Thymus (tissue), 11 donors: Measurements from ENCODE around the gene ARHGAP15. TPM values are rescaled to one million over a fixed set of nuclear protein-coding genes. Genes with fewer than 3 reads are reported as not detected.

Experiments used
- DNase-seq, 9 donors: peaks; one replicate each; pipeline ENCODE4 v3.0.0-alpha.2; 2013; ENCODE audit warnings: low spot score in 9 of 9, low read depth in 6 of 9, missing footprints in 1 of 9
- H3K27ac ChIP-seq, 2 donors: one replicate each; pipeline ENCODE4 v1.5.1; 2013; ENCODE audit warnings: control low read depth in 1 of 2, low read depth in 1 of 2, low read length in 1 of 2, mild to moderate bottlenecking in 1 of 2, moderate library complexity in 1 of 2
- H3K27me3 ChIP-seq, 2 donors: one replicate each; pipeline ENCODE4 v1.5.1; 2013; ENCODE audit warnings: low read length in 1 of 2; ENCODE audit not compliant: control insufficient read depth in 2 of 2, insufficient read depth in 1 of 2
- H3K36me3 ChIP-seq, 2 donors: one replicate each; pipeline ENCODE4 v1.5.1; 2013; ENCODE audit warnings: low read length in 1 of 2, mild to moderate bottlenecking in 1 of 2, moderate library complexity in 1 of 2; ENCODE audit not compliant: control insufficient read depth in 2 of 2, insufficient read depth in 2 of 2
- H3K4me1 ChIP-seq, 2 donors: one replicate each; pipeline ENCODE4 v1.5.1; 2013; ENCODE audit warnings: low read length in 2 of 2; ENCODE audit not compliant: control insufficient read depth in 2 of 2, insufficient read depth in 2 of 2
- H3K4me3 ChIP-seq, 2 donors: one replicate each; pipeline ENCODE4 v1.5.1; 2013; ENCODE audit warnings: low read length in 2 of 2, control low read depth in 1 of 2, mild to moderate bottlenecking in 1 of 2
- H3K9me3 ChIP-seq, 2 donors: one replicate each; pipeline ENCODE4 v1.5.1; 2013; ENCODE audit warnings: low read length in 1 of 2, mild to moderate bottlenecking in 1 of 2; ENCODE audit not compliant: control insufficient read depth in 2 of 2, insufficient read depth in 1 of 2
- WGBS: extraction: QIAGEN DNeasy Blood & Tissue Kit; methylation state at CpG from one replicate; pipeline ENCODE4 v1.1.7; 2013; 5-methylcytosine and 5-hydroxymethylcytosine counted together
- polyA plus RNA-seq: library from polyadenylated mRNA; stranded (reverse); fragments of 200-250 nt; gene quantifications from one replicate; pipeline ENCODE4 v1.2.3, GENCODE V29; 2013
- total RNA-seq: library from RNA; stranded (reverse); fragments of 120-200 nt; gene quantifications from one replicate; pipeline ENCODE4 v1.2.4, GENCODE V29; 2013
- donor health status: healthy.

The ARHGAP15 gene
- total and polyA plus RNA-seq, 2 donors: 55.8 to 182 TPM

DNA sequence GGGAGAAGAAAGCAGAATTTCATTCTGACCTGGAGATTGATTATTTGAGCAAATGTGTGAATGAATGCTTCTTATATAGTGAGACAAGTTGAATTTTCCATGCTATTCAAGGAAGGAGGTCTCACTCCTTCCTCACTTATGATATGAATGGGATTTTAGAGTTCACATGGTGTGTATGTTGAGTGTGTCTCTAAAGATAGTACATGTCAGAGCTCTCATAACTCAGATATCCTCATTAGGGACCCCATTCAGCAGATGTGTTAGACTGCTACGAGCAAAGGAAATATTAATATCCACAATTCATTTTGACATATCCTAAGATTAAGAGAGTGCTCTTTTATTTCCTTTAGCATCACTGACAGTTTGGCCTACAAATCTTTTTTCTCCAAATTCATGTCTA, 368.5 kb downstream of the ARHGAP15 start:
- no peak overlapping the region for H3K4me3 ChIP-seq
- no peaks in the 10 kb centered on the region for H3K4me1 ChIP-seq
- no peaks in the 10 kb centered on the region for H3K9me3 ChIP-seq
- no peak for DNase-seq
- no peaks in the 10 kb centered on the region for H3K27me3 ChIP-seq
- peaks cover 6 to 10% of the 10 kb centered on the region in 2 donors for H3K36me3 ChIP-seq
- WGBS: 96% methylated on average over 1 of the region's 1 CpG
- no peak overlapping the region for H3K27ac ChIP-seq

DNA sequence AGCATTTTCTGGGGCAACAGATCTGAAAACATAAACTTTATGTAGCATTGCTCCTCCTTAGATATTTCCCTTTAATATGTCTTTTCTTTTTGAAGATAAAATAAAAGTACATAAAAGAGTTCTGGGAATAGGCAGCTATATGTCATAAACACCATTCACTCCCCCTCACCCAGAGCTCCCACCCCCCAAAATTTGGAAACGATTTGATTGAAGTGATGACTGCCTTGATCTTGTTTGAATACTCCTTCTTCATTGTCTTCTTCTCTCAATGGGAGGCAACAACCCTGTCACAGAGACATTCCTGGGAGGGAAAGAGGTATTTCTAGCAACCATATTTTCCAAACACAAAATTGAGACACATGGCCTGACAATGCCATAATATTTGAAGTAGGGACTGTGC, 369.3 kb downstream of the ARHGAP15 start:
- Histone ChIP-seq H3K27ac (no peak overlapping the region), H3K4me3 (no peak overlapping the region), H3K4me1 (no peaks in the 10 kb centered on the region), H3K27me3 (no peaks in the 10 kb centered on the region), H3K9me3 (no peaks in the 10 kb centered on the region), H3K36me3 (peaks cover 5 to 7% of the 10 kb centered on the region in 2 donors)
- WGBS: 95% methylated on average over 1 of the region's 1 CpG
- DNase-seq: no peak

DNA sequence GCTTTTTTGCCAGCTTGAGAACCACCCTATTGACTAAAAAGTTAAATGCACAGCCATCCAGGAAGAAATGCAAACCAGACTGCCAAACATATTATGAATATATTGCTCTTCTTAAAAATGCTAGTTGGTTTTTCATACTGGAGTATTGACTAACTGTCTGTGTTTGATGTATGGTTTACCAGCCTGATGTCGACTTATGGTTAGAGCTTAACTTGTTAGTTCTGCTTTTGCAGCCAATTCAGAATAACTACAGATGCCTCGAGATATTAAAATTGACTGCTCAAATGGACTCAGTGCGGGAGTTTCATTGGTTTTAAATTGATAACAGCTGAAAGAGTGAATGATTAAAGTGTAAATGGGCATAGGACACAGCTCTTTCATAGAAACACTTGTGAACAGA, 369.8 kb downstream of the ARHGAP15 start:
- WGBS: 90% methylated on average over 3 of the region's 3 CpGs
- DNase-seq: no peak

DNA sequence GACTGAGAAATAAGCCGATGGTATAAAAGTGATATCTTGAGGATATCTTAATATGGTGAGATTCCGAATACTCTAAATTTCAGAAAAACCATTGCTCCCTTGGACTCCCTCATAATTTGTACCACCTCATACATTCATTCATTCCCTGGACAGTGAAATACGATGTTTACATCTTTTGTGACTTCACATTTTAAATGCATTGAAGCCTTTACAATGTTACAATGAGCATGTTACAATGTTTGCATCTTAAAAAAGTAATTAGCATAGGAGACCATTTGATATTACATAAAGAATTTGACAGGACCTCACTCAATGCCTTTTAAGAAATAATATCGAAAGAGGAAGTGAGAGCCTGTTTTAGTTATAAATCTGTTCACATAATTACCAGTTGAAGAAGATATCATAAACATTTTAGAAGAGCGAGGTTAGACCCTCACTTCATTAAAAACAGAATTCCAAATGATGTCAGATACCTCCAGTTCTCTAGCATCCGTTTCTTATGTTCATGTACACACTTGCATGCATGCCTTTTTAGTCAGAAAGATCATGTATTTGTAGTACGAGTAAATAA, 372.0 kb downstream of the ARHGAP15 start:
- Histone ChIP-seq H3K36me3 (peaks cover 10 to 16% of the 10 kb centered on the region in 2 donors), H3K27ac (no peak overlapping the region), H3K4me3 (no peak overlapping the region), H3K4me1 (no peaks in the 10 kb centered on the region), H3K27me3 (no peaks in the 10 kb centered on the region), H3K9me3 (no peaks in the 10 kb centered on the region)
- DNase-seq: no peak
- 98% methylated on average over 7 of the region's 7 CpGs for WGBS

More for the DNA sequence above, 369.8 kb downstream of the ARHGAP15 start:
- Histone ChIP-seq H3K9me3 (no peaks in the 10 kb centered on the region), H3K27me3 (no peaks in the 10 kb centered on the region), H3K4me1 (no peaks in the 10 kb centered on the region), H3K27ac (no peak overlapping the region), H3K4me3 (no peak overlapping the region), H3K36me3 (peaks cover 3 to 4% of the 10 kb centered on the region in 2 donors)

DNA sequence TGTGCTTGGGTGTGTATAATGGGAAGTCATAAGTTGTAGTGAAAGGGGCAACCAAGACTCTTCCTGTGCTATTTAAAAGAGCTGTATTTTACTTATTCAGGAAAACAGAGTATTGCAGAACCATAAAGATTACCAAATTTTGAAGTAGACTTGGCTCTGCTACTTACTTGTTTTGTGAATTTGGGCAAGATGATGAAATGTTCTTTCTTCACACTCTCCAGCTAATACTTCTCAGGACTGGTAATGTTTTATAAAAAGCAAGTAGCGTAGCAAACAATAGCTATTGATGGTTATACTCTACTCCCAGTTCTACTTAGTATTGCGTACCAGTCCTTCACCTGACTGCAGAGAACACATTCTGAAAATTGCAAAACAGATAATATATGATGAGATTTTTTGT, 374.1 kb downstream of the ARHGAP15 start:
- H3K27ac ChIP-seq: no peak overlapping the region
- over 99% methylated on average over 2 of the region's 2 CpGs for WGBS
- no peak overlapping the region for H3K4me3 ChIP-seq
- H3K4me1 ChIP-seq: no peaks in the 10 kb centered on the region
- peaks cover 10 to 16% of the 10 kb centered on the region in 2 donors for H3K36me3 ChIP-seq
- DNase-seq: no peak
- no peaks in the 10 kb centered on the region for H3K27me3 ChIP-seq
- no peaks in the 10 kb centered on the region for H3K9me3 ChIP-seq

DNA sequence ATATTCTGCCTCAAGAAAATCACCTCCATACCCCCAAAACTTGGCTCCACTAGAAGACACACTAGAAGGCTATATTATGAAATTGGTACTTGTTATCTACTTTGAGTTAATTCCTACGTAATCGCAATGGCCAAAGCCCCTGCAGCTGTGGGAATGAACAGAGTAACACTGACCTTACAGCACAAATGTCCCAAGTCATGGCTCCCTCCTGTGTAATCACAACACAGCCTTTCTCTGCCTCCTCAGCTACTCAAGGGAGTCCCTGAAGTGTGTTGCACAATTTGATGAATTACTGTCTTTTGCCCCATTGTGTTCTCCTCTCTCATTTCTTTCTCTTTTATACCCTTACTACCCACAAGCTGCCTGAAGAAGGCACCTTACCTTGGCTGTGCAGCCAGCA, 375.2 kb downstream of the ARHGAP15 start:
- no peak overlapping the region for H3K27ac ChIP-seq
- 98% methylated on average over 2 of the region's 2 CpGs for WGBS
- no peaks in the 10 kb centered on the region for H3K9me3 ChIP-seq
- DNase-seq: no peak
- H3K27me3 ChIP-seq: no peaks in the 10 kb centered on the region
- peaks cover 10 to 16% of the 10 kb centered on the region in 2 donors for H3K36me3 ChIP-seq
- H3K4me3 ChIP-seq: no peak overlapping the region
- no peaks in the 10 kb centered on the region for H3K4me1 ChIP-seq

DNA sequence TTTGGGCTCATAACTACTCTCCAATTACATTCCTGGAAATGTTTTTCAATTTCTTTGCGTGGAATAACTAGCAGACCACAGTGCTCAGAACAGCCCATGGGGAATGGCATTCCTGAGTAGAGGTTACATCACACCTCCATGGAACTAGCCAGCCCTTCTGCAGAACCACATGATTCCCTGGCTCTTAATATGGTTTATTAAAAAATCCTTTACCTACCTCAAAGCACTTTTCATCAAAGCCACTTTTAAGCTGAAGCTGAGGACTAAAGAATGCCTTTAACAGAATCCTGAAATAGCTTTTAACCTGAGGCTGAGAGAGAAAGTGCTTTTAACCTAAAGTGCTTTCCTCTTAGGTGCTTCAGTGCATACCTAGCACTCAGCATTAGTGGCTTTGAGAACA, 376.3 kb downstream of the ARHGAP15 start:
- DNase-seq: no peak
- Histone ChIP-seq H3K36me3 (peaks cover 10 to 16% of the 10 kb centered on the region in 2 donors), H3K9me3 (no peaks in the 10 kb centered on the region), H3K4me3 (no peak overlapping the region), H3K27me3 (no peaks in the 10 kb centered on the region), H3K4me1 (no peaks in the 10 kb centered on the region), H3K27ac (no peak overlapping the region)
- WGBS: 98% methylated on average over 1 of the region's 1 CpG

DNA sequence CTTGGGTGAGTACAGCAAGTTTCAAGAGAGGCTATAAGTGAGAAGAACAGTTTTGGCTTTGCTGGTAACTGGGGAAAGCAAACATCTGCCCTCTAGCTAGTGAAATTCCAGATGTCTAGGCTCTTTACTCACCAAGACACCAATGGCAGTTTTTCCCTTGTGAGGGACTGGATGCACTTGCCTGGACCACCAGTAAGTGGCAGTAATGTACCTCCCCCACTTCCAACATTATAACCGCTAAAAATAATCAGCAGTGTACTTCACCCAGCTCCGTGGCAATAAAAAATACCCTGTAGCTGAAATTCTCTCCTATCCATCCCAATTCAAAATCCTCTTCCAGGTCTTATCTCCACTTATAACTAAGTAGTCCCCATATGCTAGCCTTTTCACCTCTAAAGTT, 383.9 kb downstream of the ARHGAP15 start:
- Histone ChIP-seq H3K9me3 (no peaks in the 10 kb centered on the region), H3K4me1 (no peaks in the 10 kb centered on the region), H3K27ac (no peak overlapping the region), H3K27me3 (no peaks in the 10 kb centered on the region), H3K36me3 (peaks cover 6 to 19% of the 10 kb centered on the region in 2 donors), H3K4me3 (no peak overlapping the region)
- WGBS: 44% methylated on average over 2 of the region's 2 CpGs
- DNase-seq: peak in 7 of 9 donors; percentile 3 to 42 (median 9)

DNA sequence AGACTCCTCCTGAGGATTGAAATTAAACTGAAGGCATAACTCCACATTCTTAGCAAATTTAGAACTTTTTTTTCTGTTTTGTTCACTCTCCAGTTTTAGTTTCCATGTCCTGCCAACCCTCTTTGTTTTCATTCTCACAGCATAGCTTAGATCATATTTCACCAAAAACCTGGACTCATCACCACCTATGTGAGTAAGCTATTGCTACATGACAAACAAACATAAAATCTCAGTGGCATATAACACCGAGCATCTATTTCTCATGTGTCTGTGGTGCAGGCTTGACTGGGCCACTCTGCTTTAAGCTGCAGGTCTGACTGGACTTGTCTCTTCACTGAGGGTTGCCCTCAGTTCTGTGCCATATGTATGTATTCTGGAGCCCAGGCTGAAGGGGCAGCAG, 385.2 kb downstream of the ARHGAP15 start:
- WGBS: 46% methylated on average over 1 of the region's 1 CpG
- Histone ChIP-seq H3K4me3 (no peak overlapping the region), H3K27ac (no peak overlapping the region), H3K27me3 (no peaks in the 10 kb centered on the region), H3K9me3 (no peaks in the 10 kb centered on the region), H3K4me1 (no peaks in the 10 kb centered on the region), H3K36me3 (peaks cover 12 to 30% of the 10 kb centered on the region in 2 donors)
- DNase-seq: no peak
